GM19455 (cell line): ENCODE results near the gene PTPRQ.

ENCODE experiments used
- ATAC-seq: cut with Tn5 transposase; IDR thresholded peaks from one replicate; pipeline ENCODE4 v1.9.1; 2021; ENCODE audit not compliant: unreplicated experiment

Gene PTPRQ

GRCh38 chr12:80556566-80556965 lies 112.5 kb downstream of the PTPRQ start:
- ATAC-seq, result no peak

- no peak for ATAC-seq
Observed at GRCh38 chr12:80559766-80560165, 115.7 kb downstream of the PTPRQ start.

- no peak for ATAC-seq
Observed at GRCh38 chr12:80565271-80565670, 121.2 kb downstream of the PTPRQ start.

- ATAC-seq, result no peak
Observed at GRCh38 chr12:80567401-80567800, 123.4 kb downstream of the PTPRQ start.

GRCh38 chr12:80576641-80577418 lies 132.8 kb downstream of the PTPRQ start:
- no peak for ATAC-seq

- ATAC-seq, result no peak
Observed at GRCh38 chr12:80580254-80580653, 136.2 kb downstream of the PTPRQ start.

- ATAC-seq, result no peak
Observed at GRCh38 chr12:80581783-80582182, 137.7 kb downstream of the PTPRQ start.

- ATAC-seq, result no peak
Observed at GRCh38 chr12:80582431-80582830, 138.4 kb downstream of the PTPRQ start.

GRCh38 chr12:80589077-80589476 lies 145.0 kb downstream of the PTPRQ start:
- ATAC-seq, result no peak

GRCh38 chr12:80590085-80590484 lies 146.1 kb downstream of the PTPRQ start:
- ATAC-seq, result no peak

GRCh38 chr12:80593766-80594165 lies 149.7 kb downstream of the PTPRQ start:
- ATAC-seq, result no peak

GRCh38 chr12:80596509-80596908 lies 152.5 kb downstream of the PTPRQ start:
- no peak for ATAC-seq

- no peak for ATAC-seq
Observed at GRCh38 chr12:80598004-80598606, 154.1 kb downstream of the PTPRQ start.

GRCh38 chr12:80602455-80602854 lies 158.4 kb downstream of the PTPRQ start:
- no peak for ATAC-seq

GRCh38 chr12:80607361-80608135 lies 163.5 kb downstream of the PTPRQ start:
- no peak for ATAC-seq

GRCh38 chr12:80617733-80618132 lies 173.7 kb downstream of the PTPRQ start:
- ATAC-seq, result no peak

GRCh38 chr12:80620281-80620680 lies 176.2 kb downstream of the PTPRQ start:
- no peak for ATAC-seq

- ATAC-seq, result no peak
Observed at GRCh38 chr12:80622271-80622670, 178.2 kb downstream of the PTPRQ start.

- ATAC-seq, result no peak
Observed at GRCh38 chr12:80625051-80625450, 181.0 kb downstream of the PTPRQ start.

- ATAC-seq, result no peak
Observed at GRCh38 chr12:80625901-80626300, 181.9 kb downstream of the PTPRQ start.

GRCh38 chr12:80627782-80628181 lies 183.7 kb downstream of the PTPRQ start:
- no peak for ATAC-seq

GRCh38 chr12:80632835-80633234 lies 188.8 kb downstream of the PTPRQ start:
- no peak for ATAC-seq
